ENCODE results near the gene PRSS48. TPM values are rescaled to one million over a fixed set of nuclear protein-coding genes. Genes with fewer than 3 reads are reported as not detected.

PRSS48 gene
- total and polyA plus RNA-seq, 2 of the 4 experiments (the other 2 are of a cell fraction) = not detected

DNA sequence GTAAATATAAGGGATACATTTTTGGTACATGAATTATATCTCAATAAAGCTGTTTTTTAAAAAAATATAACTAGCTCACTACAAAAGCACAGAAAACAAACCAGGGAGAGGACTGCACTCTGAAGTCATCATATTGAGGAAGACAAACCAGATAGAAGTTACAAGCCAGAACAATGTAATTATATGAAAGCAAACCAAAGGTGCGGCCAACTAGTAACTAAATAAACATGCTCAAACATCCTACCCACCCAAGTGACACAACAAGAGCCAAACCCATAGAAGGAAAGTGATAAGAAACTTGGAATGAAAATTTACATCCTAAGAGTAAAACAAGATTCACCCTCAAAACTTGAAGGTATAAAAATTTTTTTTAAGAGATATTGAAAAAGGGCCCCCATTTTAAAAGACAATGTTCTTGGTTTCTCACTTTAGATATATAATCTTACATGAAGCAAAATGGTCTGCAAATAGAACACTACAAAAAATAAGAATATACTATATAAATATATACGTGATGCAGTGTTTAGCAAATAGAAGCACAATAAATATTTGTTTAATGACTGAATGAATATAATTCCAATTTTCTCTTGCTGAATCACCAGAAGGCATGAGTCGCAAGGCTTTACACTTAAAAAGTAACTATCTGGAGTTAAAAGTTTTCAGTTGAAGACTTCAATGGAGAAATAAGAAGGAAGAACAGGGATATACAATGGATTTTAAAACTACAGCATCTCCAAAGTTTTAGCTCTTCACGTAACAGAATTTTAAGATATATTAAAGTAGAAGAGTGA, 52.5 kb downstream of the PRSS48 start (continued):
- TF ChIP-seq RAD21 (IDR thresholded peaks at IDR 0.05; ENCODE audit: low read length) = no peak

DNA sequence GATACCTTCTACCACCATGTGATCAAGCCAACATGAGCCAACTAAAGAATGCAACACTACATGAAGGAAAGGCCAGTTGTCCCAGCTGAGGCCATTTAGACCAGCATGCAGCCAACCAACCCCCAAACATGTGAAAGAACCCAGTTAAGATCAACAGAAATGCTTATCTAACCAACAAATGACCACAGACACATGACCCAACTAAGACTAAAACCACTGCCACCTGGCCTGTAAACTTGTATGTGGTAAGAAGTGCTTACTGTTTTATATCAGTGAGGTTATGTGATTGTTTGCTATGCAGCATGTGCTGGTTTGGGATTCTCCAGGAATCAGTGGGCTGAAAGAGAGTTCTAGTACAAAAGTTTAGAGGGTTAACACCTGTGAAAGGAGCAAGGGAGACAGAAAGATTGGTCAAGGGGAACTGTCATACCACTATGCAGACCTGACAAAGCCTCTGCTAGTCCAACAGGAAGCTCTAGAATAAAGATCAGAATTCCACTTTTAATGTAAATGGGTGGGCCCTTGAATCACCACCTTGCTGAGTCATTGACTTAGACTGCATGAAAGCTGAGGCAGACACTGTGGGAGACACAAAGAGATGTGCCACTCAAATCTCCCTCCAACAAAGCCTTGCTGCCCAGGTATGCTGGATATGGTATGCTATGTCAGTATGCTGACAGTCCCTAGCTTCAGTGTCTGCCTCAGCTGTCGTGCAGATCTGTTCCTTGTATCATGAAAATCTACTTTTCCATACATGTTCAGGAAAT, 54.5 kb downstream of the PRSS48 start:
- Histone ChIP-seq H3K9me3 (ENCODE audit: control insufficient read depth, insufficient read depth, low read length) (no peaks in the 10 kb centered on the region), H3K18ac (ENCODE audit: low read depth, low read length) (no peak overlapping the region), H3K36me3 (ENCODE audit: control insufficient read depth, insufficient read depth, low read length) (no peaks in the 10 kb centered on the region), H4K5ac (ENCODE audit: low read depth, low read length) (no peak overlapping the region), H2BK15ac (ENCODE audit: low read depth, low read length) (no peak overlapping the region), H3K4me3 (ENCODE audit: insufficient read depth, low read depth, low read length) (no peak overlapping the region), H4K8ac (ENCODE audit: low read depth in 2 of 2, low read length in 2 of 2) (no peak overlapping the region), H3K9me1 (ENCODE audit: insufficient read depth, low read length) (no peaks in the 10 kb centered on the region), H2AK9ac (replicated peaks; ENCODE audit: low read depth, low read length, poor library complexity) (peak overlapping the region; percentile 56), H3K14ac (replicated peaks; ENCODE audit: low read depth, low read length) (no peak overlapping the region), H3K27ac (ENCODE audit: insufficient read depth, low read length) (no peak overlapping the region), H2BK120ac (ENCODE audit: low read depth, low read length) (no peak overlapping the region), H4K91ac (ENCODE audit: insufficient read depth, low read depth, low read length) (no peak overlapping the region), H2BK5ac (ENCODE audit: low read depth, low read length, poor library complexity, severe bottlenecking) (no peak overlapping the region), H2AFZ (replicated peaks; ENCODE audit: low read length, poor library complexity) (peak overlapping the region; percentile 14), H3K4me2 (ENCODE audit: low read depth, low read length) (no peak overlapping the region; the same call in none of the 2 replicates), H3K4me1 (ENCODE audit: control insufficient read depth, insufficient read depth, low read length) (peaks cover 2% of the 10 kb centered on the region; the same call in 1 of the 2 replicates), H3K4ac (ENCODE audit: low read depth, low read length) (no peak overlapping the region), H2BK20ac (ENCODE audit: low read depth, low read length) (no peak overlapping the region), H4K20me1 (ENCODE audit: insufficient read depth, low read length) (no peaks in the 10 kb centered on the region), H3K56ac (ENCODE audit: extremely low read depth, insufficient read depth, low read length) (no peak overlapping the region), H3K23ac (ENCODE audit: low read depth, low read length) (no peak overlapping the region), H3K79me1 (ENCODE audit: low read depth in 1 of 2, low read length in 2 of 2) (no peaks in the 10 kb centered on the region), H2AK5ac (ENCODE audit: low read depth, low read length) (peak overlapping the region; percentile 65), H3K27me3 (ENCODE audit: control insufficient read depth, insufficient read depth, low read length) (peaks cover 3% of the 10 kb centered on the region; the same call in 1 of the 2 replicates), H3K9ac (ENCODE audit: low read depth, low read length) (no peak overlapping the region)
- WGBS, 2 experiments (ENCODE audit: extremely low coverage in 2 of 2, insufficient read length in 1 of 2) = no CpG with 5 or more reads among the region's 1 CpG
- DNase-seq (peak; percentile 16), ATAC-seq (ENCODE audit: low read depth) (no peak)
- CTCF ChIA-PET = no interaction called here
- in situ Hi-C loops (cut with MboI; ENCODE audit: low sequenced_read_pairs) (no loop called here), dilution Hi-C loops (cut with HindIII; ENCODE audit: low sequenced_read_pairs, unreplicated experiment) (no loop called here), intact Hi-C loops (cut with micrococcal nuclease) (no loop called here)
- no TSS peak for BruUV-seq (replicated peaks)
- POLR2A ChIA-PET (ENCODE audit: unreplicated experiment) = no interaction called here
- TF ChIP-seq POLR2A (IDR thresholded peaks at IDR 0.05; ENCODE audit: low read depth, low read length) = no peak

Measured in IMR-90 (cell line).